HepG2 (cell line): Measurements from ENCODE around the gene RAB20. TPM values are rescaled to one million over a fixed set of nuclear protein-coding genes. Genes with fewer than 3 reads are reported as not detected.

Experiments used
- CREM ChIP-seq, 2 experiments: sonication (generic) in 1 of 2; formaldehyde crosslinking in 1 of 2; IDR thresholded peaks; 2 replicates each; pipeline versions ENCODE4 v1.4.0 to v1.6.1; 2016 to 2020; ENCODE audit warnings: antibody characterized with exemption in 1 of 2, mild to moderate bottlenecking in 1 of 2, missing genetic modification reagents in 1 of 2
- HOXA9 ChIP-seq: sonication (generic); formaldehyde crosslinking; IDR thresholded peaks from 2 replicates; pipeline ENCODE4 v1.8.1; 2022; ENCODE audit warnings: missing genetic modification reagents, mild to moderate bottlenecking, moderate library complexity, borderline replicate concordance
- MTERF4 ChIP-seq: sonication (generic); formaldehyde crosslinking; IDR thresholded peaks from 2 replicates; pipeline ENCODE4 v1.8.0; 2023; ENCODE audit warnings: mild to moderate bottlenecking, missing genetic modification reagents
- RELA ChIP-seq: sonication (generic); formaldehyde crosslinking; IDR thresholded peaks from 2 replicates; pipeline ENCODE4 v1.4.0; 2020; ENCODE audit warnings: missing genetic modification reagents
- REPIN1 ChIP-seq: sonication (generic); formaldehyde crosslinking; IDR thresholded peaks from 2 replicates; pipeline ENCODE4 v1.8.0; 2022; ENCODE audit warnings: missing genetic modification reagents, low read depth, mild to moderate bottlenecking, borderline replicate concordance
- SRSF1 ChIP-seq: fragments of 200-400 bp; formaldehyde crosslinking; optimal IDR thresholded peaks from 2 replicates; pipeline ENCODE3; 2017; ENCODE audit warnings: mild to moderate bottlenecking, low read depth, low read length, moderate library complexity
- TOE1 ChIP-seq: sonication (generic); formaldehyde crosslinking; IDR thresholded peaks from 2 replicates; pipeline ENCODE4 v1.4.0; 2020; ENCODE audit warnings: mild to moderate bottlenecking, missing genetic modification reagents
- ZBTB39 ChIP-seq: sonication (generic); formaldehyde crosslinking; IDR thresholded peaks from 2 replicates; pipeline ENCODE4 v1.5.0; 2020; ENCODE audit warnings: missing genetic modification reagents
- ZIK1 ChIP-seq: sonication (generic); formaldehyde crosslinking; IDR thresholded peaks from 2 replicates; pipeline ENCODE4 v1.5.0; 2020; ENCODE audit warnings: mild to moderate bottlenecking, low read depth, missing genetic modification reagents, borderline replicate concordance
- ZNF17 ChIP-seq: sonication (generic); formaldehyde crosslinking; IDR thresholded peaks from 2 replicates; pipeline ENCODE4 v1.5.0; 2020; ENCODE audit warnings: mild to moderate bottlenecking, missing genetic modification reagents
- ZNF782 ChIP-seq: sonication (generic); formaldehyde crosslinking; IDR thresholded peaks from 2 replicates; pipeline ENCODE4 v1.4.0; 2020; ENCODE audit warnings: missing genetic modification reagents, mild to moderate bottlenecking, borderline replicate concordance
- polyA plus RNA-seq, 8 experiments: library from polyadenylated mRNA; depleted of rRNA in 3 of 8; stranded (reverse) in 7 of 8; unstranded in 1 of 8; fragments of >200 nt; fragmentation: Illumina TruSeq in 4 of 8; extraction: Trizol in 4 of 8; gene quantifications; 2 replicates each; pipeline versions ENCODE4 v1.2.1 to v1.2.3, GENCODE V29; 2011 to 2016; ENCODE audit warnings: low read depth in 4 of 8, missing spikeins in 1 of 8, mixed read lengths in 1 of 8; ENCODE audit not compliant: insufficient read depth in 1 of 8
- total RNA-seq, 5 experiments: library from RNA; depleted of rRNA; stranded (reverse); fragments of >200 nt; fragmentation: Illumina TruSeq; extraction: Trizol; gene quantifications; 2 replicates each; pipeline ENCODE4 v1.2.3, GENCODE V29; 2016; ENCODE audit warnings: low read depth in 1 of 5
- TF ChIP-seq, protein P1 (sequence below): sonication (generic); formaldehyde crosslinking; IDR thresholded peaks from 2 replicates; pipeline ENCODE4 v1.4.0; 2020; ENCODE audit warnings: missing genetic modification reagents, borderline replicate concordance
- TF ChIP-seq, protein P2 (sequence below): sonication (generic); formaldehyde crosslinking; IDR thresholded peaks from 2 replicates; pipeline ENCODE4 v1.9.0; 2021; ENCODE audit warnings: mild to moderate bottlenecking, missing genetic modification reagents
- TF ChIP-seq, protein P3 (sequence below): sonication (generic); formaldehyde crosslinking; IDR thresholded peaks from 2 replicates; pipeline ENCODE4 v1.4.0; 2020; ENCODE audit warnings: missing genetic modification reagents, borderline replicate concordance

RAB20 gene
- total and polyA plus RNA-seq, 2 of the 13 experiments (the other 11 are each of a cell fraction or from before 2014, with no cell fraction given) = 15.6 to 30.5 TPM

DNA sequence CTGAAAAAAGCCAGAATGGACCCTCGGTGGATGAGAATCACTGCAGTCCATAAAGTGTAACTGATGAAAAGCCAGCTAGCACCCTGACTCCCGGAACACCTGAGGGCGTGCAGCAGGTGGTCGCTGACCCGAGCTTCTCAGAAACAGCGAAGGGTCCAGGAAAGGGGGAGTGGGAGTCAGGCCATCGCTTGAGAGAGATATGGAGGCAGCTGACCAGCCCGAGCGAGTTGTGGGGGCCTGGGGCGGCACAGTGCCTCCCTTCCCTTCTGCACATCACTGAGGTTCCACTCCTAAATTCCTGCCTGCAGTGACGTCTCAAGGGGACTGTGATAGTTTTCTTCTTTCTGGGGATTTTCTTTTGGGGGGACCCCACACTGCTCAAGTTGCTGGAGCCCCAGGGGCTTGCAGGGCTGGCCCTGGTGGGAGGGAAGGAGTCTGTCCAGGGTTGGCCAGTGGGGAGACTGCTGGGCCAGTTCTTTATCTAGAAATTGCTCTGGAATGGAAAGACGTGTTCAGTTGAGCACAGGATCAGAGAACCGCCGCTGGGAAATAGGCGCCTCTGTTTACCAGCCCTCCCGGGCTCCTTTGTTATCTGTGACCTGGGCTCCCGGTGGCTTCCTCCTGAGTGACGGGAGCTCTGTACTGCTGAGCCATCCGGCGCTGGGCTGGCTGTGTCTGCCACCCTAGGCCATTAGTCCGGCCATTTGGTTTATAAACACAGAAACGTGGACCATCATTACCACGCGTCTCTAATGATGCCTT is 71.3 kb downstream of the RAB20 start (continued):
- TF ChIP-seq MTERF4 (CRISPR knock-in tag) = no peak
- TF ChIP-seq ZNF17 (CRISPR knock-in tag) = no peak
- TF ChIP-seq, protein P1, sequence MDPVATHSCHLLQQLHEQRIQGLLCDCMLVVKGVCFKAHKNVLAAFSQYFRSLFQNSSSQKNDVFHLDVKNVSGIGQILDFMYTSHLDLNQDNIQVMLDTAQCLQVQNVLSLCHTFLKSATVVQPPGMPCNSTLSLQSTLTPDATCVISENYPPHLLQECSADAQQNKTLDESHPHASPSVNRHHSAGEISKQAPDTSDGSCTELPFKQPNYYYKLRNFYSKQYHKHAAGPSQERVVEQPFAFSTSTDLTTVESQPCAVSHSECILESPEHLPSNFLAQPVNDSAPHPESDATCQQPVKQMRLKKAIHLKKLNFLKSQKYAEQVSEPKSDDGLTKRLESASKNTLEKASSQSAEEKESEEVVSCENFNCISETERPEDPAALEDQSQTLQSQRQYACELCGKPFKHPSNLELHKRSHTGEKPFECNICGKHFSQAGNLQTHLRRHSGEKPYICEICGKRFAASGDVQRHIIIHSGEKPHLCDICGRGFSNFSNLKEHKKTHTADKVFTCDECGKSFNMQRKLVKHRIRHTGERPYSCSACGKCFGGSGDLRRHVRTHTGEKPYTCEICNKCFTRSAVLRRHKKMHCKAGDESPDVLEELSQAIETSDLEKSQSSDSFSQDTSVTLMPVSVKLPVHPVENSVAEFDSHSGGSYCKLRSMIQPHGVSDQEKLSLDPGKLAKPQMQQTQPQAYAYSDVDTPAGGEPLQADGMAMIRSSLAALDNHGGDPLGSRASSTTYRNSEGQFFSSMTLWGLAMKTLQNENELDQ = no peak
- TF ChIP-seq ZBTB39 (CRISPR knock-in tag) = no peak
- no peak for TF ChIP-seq REPIN1 (CRISPR knock-in tag)
- TF ChIP-seq RELA (CRISPR knock-in tag) = no peak
- no peak for TF ChIP-seq SRSF1
- peak; percentile 52 for TF ChIP-seq CREM (IDR thresholded peaks at IDR 0.05)
- TF ChIP-seq CREM (CRISPR knock-in tag; IDR thresholded peaks at IDR 0.05) = no peak
- no peak for TF ChIP-seq TOE1 (CRISPR knock-in tag)
- TF ChIP-seq ZIK1 = no peak
- TF ChIP-seq HOXA9 (CRISPR knock-in tag) = no peak
- TF ChIP-seq ZNF782 (CRISPR knock-in tag) = no peak
- TF ChIP-seq, protein P2, sequence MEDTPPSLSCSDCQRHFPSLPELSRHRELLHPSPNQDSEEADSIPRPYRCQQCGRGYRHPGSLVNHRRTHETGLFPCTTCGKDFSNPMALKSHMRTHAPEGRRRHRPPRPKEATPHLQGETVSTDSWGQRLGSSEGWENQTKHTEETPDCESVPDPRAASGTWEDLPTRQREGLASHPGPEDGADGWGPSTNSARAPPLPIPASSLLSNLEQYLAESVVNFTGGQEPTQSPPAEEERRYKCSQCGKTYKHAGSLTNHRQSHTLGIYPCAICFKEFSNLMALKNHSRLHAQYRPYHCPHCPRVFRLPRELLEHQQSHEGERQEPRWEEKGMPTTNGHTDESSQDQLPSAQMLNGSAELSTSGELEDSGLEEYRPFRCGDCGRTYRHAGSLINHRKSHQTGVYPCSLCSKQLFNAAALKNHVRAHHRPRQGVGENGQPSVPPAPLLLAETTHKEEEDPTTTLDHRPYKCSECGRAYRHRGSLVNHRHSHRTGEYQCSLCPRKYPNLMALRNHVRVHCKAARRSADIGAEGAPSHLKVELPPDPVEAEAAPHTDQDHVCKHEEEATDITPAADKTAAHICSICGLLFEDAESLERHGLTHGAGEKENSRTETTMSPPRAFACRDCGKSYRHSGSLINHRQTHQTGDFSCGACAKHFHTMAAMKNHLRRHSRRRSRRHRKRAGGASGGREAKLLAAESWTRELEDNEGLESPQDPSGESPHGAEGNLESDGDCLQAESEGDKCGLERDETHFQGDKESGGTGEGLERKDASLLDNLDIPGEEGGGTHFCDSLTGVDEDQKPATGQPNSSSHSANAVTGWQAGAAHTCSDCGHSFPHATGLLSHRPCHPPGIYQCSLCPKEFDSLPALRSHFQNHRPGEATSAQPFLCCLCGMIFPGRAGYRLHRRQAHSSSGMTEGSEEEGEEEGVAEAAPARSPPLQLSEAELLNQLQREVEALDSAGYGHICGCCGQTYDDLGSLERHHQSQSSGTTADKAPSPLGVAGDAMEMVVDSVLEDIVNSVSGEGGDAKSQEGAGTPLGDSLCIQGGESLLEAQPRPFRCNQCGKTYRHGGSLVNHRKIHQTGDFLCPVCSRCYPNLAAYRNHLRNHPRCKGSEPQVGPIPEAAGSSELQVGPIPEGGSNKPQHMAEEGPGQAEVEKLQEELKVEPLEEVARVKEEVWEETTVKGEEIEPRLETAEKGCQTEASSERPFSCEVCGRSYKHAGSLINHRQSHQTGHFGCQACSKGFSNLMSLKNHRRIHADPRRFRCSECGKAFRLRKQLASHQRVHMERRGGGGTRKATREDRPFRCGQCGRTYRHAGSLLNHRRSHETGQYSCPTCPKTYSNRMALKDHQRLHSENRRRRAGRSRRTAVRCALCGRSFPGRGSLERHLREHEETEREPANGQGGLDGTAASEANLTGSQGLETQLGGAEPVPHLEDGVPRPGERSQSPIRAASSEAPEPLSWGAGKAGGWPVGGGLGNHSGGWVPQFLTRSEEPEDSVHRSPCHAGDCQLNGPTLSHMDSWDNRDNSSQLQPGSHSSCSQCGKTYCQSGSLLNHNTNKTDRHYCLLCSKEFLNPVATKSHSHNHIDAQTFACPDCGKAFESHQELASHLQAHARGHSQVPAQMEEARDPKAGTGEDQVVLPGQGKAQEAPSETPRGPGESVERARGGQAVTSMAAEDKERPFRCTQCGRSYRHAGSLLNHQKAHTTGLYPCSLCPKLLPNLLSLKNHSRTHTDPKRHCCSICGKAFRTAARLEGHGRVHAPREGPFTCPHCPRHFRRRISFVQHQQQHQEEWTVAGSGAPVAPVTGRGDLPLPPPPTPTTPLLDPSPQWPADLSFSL (CRISPR knock-in tag) = no peak
- TF ChIP-seq, protein P3, sequence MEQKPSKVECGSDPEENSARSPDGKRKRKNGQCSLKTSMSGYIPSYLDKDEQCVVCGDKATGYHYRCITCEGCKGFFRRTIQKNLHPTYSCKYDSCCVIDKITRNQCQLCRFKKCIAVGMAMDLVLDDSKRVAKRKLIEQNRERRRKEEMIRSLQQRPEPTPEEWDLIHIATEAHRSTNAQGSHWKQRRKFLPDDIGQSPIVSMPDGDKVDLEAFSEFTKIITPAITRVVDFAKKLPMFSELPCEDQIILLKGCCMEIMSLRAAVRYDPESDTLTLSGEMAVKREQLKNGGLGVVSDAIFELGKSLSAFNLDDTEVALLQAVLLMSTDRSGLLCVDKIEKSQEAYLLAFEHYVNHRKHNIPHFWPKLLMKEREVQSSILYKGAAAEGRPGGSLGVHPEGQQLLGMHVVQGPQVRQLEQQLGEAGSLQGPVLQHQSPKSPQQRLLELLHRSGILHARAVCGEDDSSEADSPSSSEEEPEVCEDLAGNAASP (CRISPR knock-in tag) = no peak
